H1 (cell line): ENCODE data around the gene MDH1B. TPM values are rescaled to one million over a fixed set of nuclear protein-coding genes. Genes with fewer than 3 reads are reported as not detected.

Source experiments
- CTCF ChIA-PET: fragments of 300-600 bp; sonication (Branson Sonifier 250); formaldehyde crosslinking; loops from one replicate; lab custom pipeline; 2021; ENCODE audit not compliant: partially characterized antibody; lab: Charles Lee
- POLR2A ChIA-PET: fragments of 300-600 bp; sonication (Branson Sonifier 250); formaldehyde crosslinking; loops from one replicate; lab custom pipeline; 2021; ENCODE audit warnings: inconsistent platforms; ENCODE audit not compliant: partially characterized antibody; lab: Charles Lee
- DNase-seq, 2 experiments: peaks; one replicate each; pipeline versions ENCODE4 v3.0.0 to v3.0.0-alpha.2; 2010 to 2022; ENCODE audit warnings: low spot score in 2 of 2, low read depth in 1 of 2, mixed read lengths in 1 of 2
- FAIRE-seq: peaks from 2 replicates; lab custom pipeline; 2011; peaks lifted over from hg19 to GRCh38; lab: Jason Lieb, UNC
- H2AFZ ChIP-seq: 2 replicates; pipeline ENCODE4 v1.8.1; 2012; ENCODE audit warnings: low read length, inconsistent platforms
- H2AK5ac ChIP-seq: 2 replicates; pipeline ENCODE4 v1.6.1; 2013; ENCODE audit warnings: low read depth, low read length
- H2BK120ac ChIP-seq: replicated peaks from 2 replicates; pipeline ENCODE3; 2013; ENCODE audit warnings: low read depth, low read length, inconsistent platforms
- H2BK12ac ChIP-seq: 2 replicates; pipeline ENCODE4 v1.6.1; 2013; ENCODE audit warnings: low read depth, low read length
- H2BK15ac ChIP-seq: 2 replicates; pipeline ENCODE4 v1.6.1; 2013; ENCODE audit warnings: low read length
- H2BK20ac ChIP-seq: 2 replicates; pipeline ENCODE4 v1.6.1; 2013; ENCODE audit warnings: low read length
- H2BK5ac ChIP-seq: 2 replicates; pipeline ENCODE4 v1.6.1; 2013; ENCODE audit warnings: low read depth, low read length
- H3K14ac ChIP-seq: 2 replicates; pipeline ENCODE4 v1.6.1; 2013; ENCODE audit warnings: inconsistent platforms; ENCODE audit not compliant: insufficient read length
- H3K18ac ChIP-seq: 2 replicates; pipeline ENCODE4 v1.6.1; 2013; ENCODE audit warnings: low read length; ENCODE audit errors: extremely low read depth
- H3K23ac ChIP-seq: 2 replicates; pipeline ENCODE4 v1.6.1; 2013; ENCODE audit warnings: inconsistent platforms; ENCODE audit not compliant: insufficient read length
- H3K23me2 ChIP-seq: 2 replicates; pipeline ENCODE4 v1.6.1; 2013; ENCODE audit warnings: low read depth, low read length
- H3K27ac ChIP-seq: 2 replicates; pipeline ENCODE4 v1.6.1; 2011; ENCODE audit warnings: low read depth, low read length, inconsistent platforms
- H3K27me3 ChIP-seq, 4 experiments: replicated peaks in 1 of 4; 1 replicate in 1 of 4; 2 replicates in 3 of 4; pipeline versions ENCODE4 v1.6.1 to v1.8.1; 2011 to 2013; ENCODE audit warnings: low read length in 3 of 4, mild to moderate bottlenecking in 3 of 4, inconsistent platforms in 2 of 4, mixed read lengths in 2 of 4, moderate library complexity in 1 of 4; ENCODE audit not compliant: control insufficient read depth in 3 of 4, insufficient read depth in 3 of 4; ENCODE audit errors: extremely low read depth in 1 of 4
- H3K36me3 ChIP-seq, 4 experiments: 2 replicates each; pipeline versions ENCODE4 v1.6.1 to v1.8.1; 2011 to 2013; ENCODE audit warnings: mild to moderate bottlenecking in 4 of 4, low read length in 3 of 4, moderate library complexity in 2 of 4, control low read depth in 1 of 4, inconsistent platforms in 1 of 4; ENCODE audit not compliant: insufficient read depth in 4 of 4, control insufficient read depth in 2 of 4
- H3K4ac ChIP-seq: replicated peaks from 2 replicates; pipeline ENCODE3; 2013; ENCODE audit warnings: low read length, low read depth, mixed read lengths, inconsistent platforms; ENCODE audit not compliant: insufficient read length
- H3K4me1 ChIP-seq, 4 experiments: replicated peaks in 1 of 4; 1 replicate in 1 of 4; 2 replicates in 3 of 4; pipeline versions ENCODE4 v1.6.1 to v1.8.1; 2011 to 2013; ENCODE audit warnings: low read length in 3 of 4, inconsistent platforms in 2 of 4, mixed read lengths in 1 of 4; ENCODE audit not compliant: insufficient read depth in 4 of 4, control insufficient read depth in 3 of 4
- H3K4me2 ChIP-seq, 2 experiments: 2 replicates each; pipeline versions ENCODE4 v1.6.1 to v1.8.1; 2011 to 2013; ENCODE audit warnings: low read depth in 2 of 2, low read length in 2 of 2, control low read depth in 1 of 2, inconsistent platforms in 1 of 2, mild to moderate bottlenecking in 1 of 2; ENCODE audit not compliant: insufficient read depth in 1 of 2
- H3K4me3 ChIP-seq, 4 experiments: fragments of 200-600, 300-600 bp in 1 of 4; sonication (generic), shearing (Covaris generic), sonication (Bioruptor Twin) in 1 of 4; 2 replicates each; pipeline versions ENCODE4 v1.5.1 to v1.8.1; 2011 to 2016; ENCODE audit warnings: low read length in 4 of 4, low read depth in 3 of 4, control low read depth in 2 of 4, inconsistent platforms in 2 of 4, mild to moderate bottlenecking in 2 of 4, mixed read lengths in 1 of 4, moderate library complexity in 1 of 4; ENCODE audit not compliant: insufficient read depth in 2 of 4; ENCODE audit errors: extremely low read depth in 1 of 4
- H3K56ac ChIP-seq: replicated peaks from 2 replicates; pipeline ENCODE3; 2013; ENCODE audit warnings: low read depth, mild to moderate bottlenecking, mixed read lengths, low read length, inconsistent platforms; ENCODE audit not compliant: insufficient read length
- H3K79me1 ChIP-seq: 2 replicates; pipeline ENCODE4 v1.6.1; 2013; ENCODE audit warnings: low read depth, low read length, control low read depth
- H3K79me2 ChIP-seq, 2 experiments: 2 replicates each; pipeline versions ENCODE4 v1.6.1 to v1.8.1; 2012 to 2013; ENCODE audit warnings: low read length in 2 of 2, mild to moderate bottlenecking in 2 of 2, inconsistent platforms in 1 of 2; ENCODE audit not compliant: insufficient read depth in 2 of 2, control insufficient read depth in 1 of 2
- H3K9ac ChIP-seq, 4 experiments: replicated peaks in 1 of 4; 1 replicate in 1 of 4; 2 replicates in 3 of 4; pipeline versions ENCODE4 v1.6.1 to v1.8.1; 2011 to 2013; ENCODE audit warnings: low read depth in 3 of 4, low read length in 3 of 4, control low read depth in 2 of 4, mild to moderate bottlenecking in 2 of 4, moderate library complexity in 2 of 4, inconsistent platforms in 1 of 4; ENCODE audit errors: extremely low read depth in 1 of 4
- H3K9me3 ChIP-seq, 2 experiments: 2 replicates each; pipeline versions ENCODE4 v1.6.1 to v1.8.1; 2012 to 2013; ENCODE audit warnings: mild to moderate bottlenecking in 2 of 2, moderate library complexity in 2 of 2, control low read depth in 1 of 2, inconsistent platforms in 1 of 2, low read depth in 1 of 2, low read length in 1 of 2, mixed read lengths in 1 of 2; ENCODE audit not compliant: insufficient read depth in 2 of 2
- H4K20me1 ChIP-seq, 2 experiments: replicated peaks in 1 of 2; 2 replicates each; pipeline versions ENCODE3 to v1.8.1; 2011 to 2013; ENCODE audit warnings: inconsistent platforms in 2 of 2, low read length in 2 of 2, mild to moderate bottlenecking in 1 of 2; ENCODE audit not compliant: insufficient read depth in 2 of 2, control insufficient read depth in 1 of 2
- H4K5ac ChIP-seq: 2 replicates; pipeline ENCODE4 v1.6.1; 2013; ENCODE audit warnings: low read length, low read depth, mixed read lengths, inconsistent platforms; ENCODE audit not compliant: insufficient read length
- H4K8ac ChIP-seq: 2 replicates; pipeline ENCODE4 v1.8.0; 2013; ENCODE audit warnings: mild to moderate bottlenecking, moderate library complexity, low read length, inconsistent platforms; ENCODE audit not compliant: insufficient read depth; ENCODE audit errors: extremely low read depth
- H4K91ac ChIP-seq: replicated peaks from 2 replicates; pipeline ENCODE3; 2013; ENCODE audit warnings: low read length, mixed read lengths, inconsistent platforms; ENCODE audit not compliant: insufficient read length
- ATF3 ChIP-seq: IDR thresholded peaks from 2 replicates; pipeline ENCODE4 v1.6.1; 2011; ENCODE audit warnings: low read depth, mild to moderate bottlenecking, low read length; ENCODE audit not compliant: insufficient read depth
- CTBP2 ChIP-seq: IDR thresholded peaks from 2 replicates; pipeline ENCODE4 v1.7.0; 2011; ENCODE audit warnings: borderline replicate concordance, mild to moderate bottlenecking, moderate library complexity, mixed read lengths, low read length; ENCODE audit not compliant: insufficient read depth, insufficient read length
- EP300 ChIP-seq, 2 experiments: IDR thresholded peaks; 1 replicate in 1 of 2; 2 replicates in 1 of 2; pipeline ENCODE4 v1.6.1; 2011 to 2012; ENCODE audit warnings: low read depth in 2 of 2, low read length in 2 of 2, mild to moderate bottlenecking in 2 of 2, borderline replicate concordance in 1 of 2, inconsistent platforms in 1 of 2, moderate library complexity in 1 of 2
- MAX ChIP-seq: IDR thresholded peaks from 2 replicates; pipeline ENCODE4 v1.6.1; 2012; ENCODE audit warnings: inconsistent platforms
- NRF1 ChIP-seq: IDR thresholded peaks from 2 replicates; pipeline ENCODE4 v1.6.1; 2011; ENCODE audit warnings: mild to moderate bottlenecking, low read depth, low read length, improper control_type of control experiment
- POLR2A ChIP-seq, 2 experiments: IDR thresholded peaks; 1 replicate in 1 of 2; 2 replicates in 1 of 2; pipeline ENCODE4 v1.6.1; 2011; ENCODE audit warnings: low read depth in 2 of 2, low read length in 2 of 2, mild to moderate bottlenecking in 2 of 2; ENCODE audit errors: control extremely low read depth in 1 of 2
- RNF2 ChIP-seq: fragments of 200-900, 300-1000 bp; sonication (generic); IDR thresholded peaks from 2 replicates; pipeline ENCODE4 v1.7.1; 2016; ENCODE audit warnings: borderline replicate concordance, low read depth, mild to moderate bottlenecking, antibody characterized with exemption, low read length; ENCODE audit not compliant: poor library complexity, severe bottlenecking; ENCODE audit errors: missing control alignments
- SIN3A ChIP-seq, 2 experiments: IDR thresholded peaks in 1 of 2; conservative IDR thresholded peaks in 1 of 2; 2 replicates each; pipeline ENCODE4 v1.6.1; 2011 to 2012; ENCODE audit warnings: low read length in 2 of 2, improper control_type of control experiment in 1 of 2, low read depth in 1 of 2, mild to moderate bottlenecking in 1 of 2
- SIX5 ChIP-seq: IDR thresholded peaks from 2 replicates; pipeline ENCODE4 v1.6.1; 2011; ENCODE audit warnings: mild to moderate bottlenecking, low read depth, low read length
- SP1 ChIP-seq: IDR thresholded peaks from 2 replicates; pipeline ENCODE4 v1.6.1; 2011; ENCODE audit warnings: low read depth, low read length
- WGBS, 2 experiments: shearing (Covaris generic) in 1 of 2; methylation state at CpG; one replicate each; pipeline versions ENCODE4 v1.1.6 to v1.1.7; 2013 to 2015; ENCODE audit warnings: low lambda C conversion rate in 2 of 2, mixed read lengths in 2 of 2, inconsistent platforms in 1 of 2, low coverage in 1 of 2, missing lambda C conversion rate in 1 of 2; ENCODE audit not compliant: insufficient replicate concordance in 2 of 2, insufficient coverage in 1 of 2, insufficient read length in 1 of 2; ENCODE audit errors: extremely low coverage in 1 of 2, missing lambda C conversion rate in 1 of 2; 5-methylcytosine and 5-hydroxymethylcytosine counted together
- polyA plus RNA-seq, 7 experiments: library from polyadenylated mRNA; depleted of rRNA in 3 of 7; stranded (reverse) in 5 of 7; unstranded in 2 of 7; fragments of >200 nt in 5 of 7; fragments of 200-250 nt in 2 of 7; gene quantifications; 1 replicate in 5 of 7; 2 replicates in 1 of 7; 4 replicates in 1 of 7; pipeline versions ENCODE4 v1.2.1 to v1.2.3, GENCODE V29; 2011 to 2013; ENCODE audit warnings: missing spikeins in 2 of 7, mixed read lengths in 2 of 7
- total RNA-seq: library from RNA; stranded (reverse); fragmentation: NEBNext Ultra II Directional; extraction: Animal tissue kit (Norgen Biotek cat#: 25700); gene quantifications from 2 replicates; pipeline ENCODE4 v1.2.1, GENCODE V29; 2021

MDH1B gene
- total and polyA plus RNA-seq, 2 of the 8 experiments (the other 6 are each of a cell fraction or from before 2014, with no cell fraction given), result 1.5 to 2.1 TPM

- CTCF ChIA-PET, result no interaction called here
- Histone ChIP-seq H2AK5ac (no peak overlapping the region), H2BK5ac (no peak overlapping the region), H4K20me1 (no peaks in the 10 kb centered on the region), H2BK15ac (no peak overlapping the region), H3K23ac (no peak overlapping the region), H3K79me2 (no peaks in the 10 kb centered on the region)
- DNase-seq, result no peak
- FAIRE-seq, result no peak
- TF ChIP-seq MAX (no peak), NRF1 (no peak), RNF2 (no peak), EP300 (IDR thresholded peaks at IDR 0.05; ENCODE audit: borderline replicate concordance in 1 of 2, low read depth in 2 of 2, low read length in 2 of 2) (no peak), ATF3 (no peak), SIX5 (no peak), SP1 (no peak), SIN3A (conservative IDR thresholded peaks at IDR 0.05 in 1 of 2, IDR thresholded peaks at IDR 0.05 in 1 of 2; ENCODE audit: low read depth in 1 of 2, low read length in 2 of 2) (no peak), POLR2A (IDR thresholded peaks at IDR 0.05; ENCODE audit: control extremely low read depth in 1 of 2, low read depth in 2 of 2, low read length in 2 of 2) (no peak), CTBP2 (no peak)
- TF ChIP-seq, all 59 proteins: peak for 0
- Histone ChIP-seq H3K18ac (no peak overlapping the region), H3K9me3 (0 out of 4 replicates have a peak, but pooled peaks cover 0 to 2% of the 10 kb centered on the region in 2 experiments), H4K8ac (no peak overlapping the region), H3K4me2 (no peak overlapping the region), H4K5ac (no peak overlapping the region), H2AFZ (no peak overlapping the region), H3K4me3 (no peak overlapping the region), H3K14ac (no peak overlapping the region), H4K91ac (no peak overlapping the region), H3K23me2 (no peaks in the 10 kb centered on the region), H3K9ac (no peak overlapping the region), H3K4ac (no peak overlapping the region), H2BK12ac (no peak overlapping the region), H3K4me1 (peaks cover 0 to 3% (median under 1%) of the 10 kb centered on the region in 4 experiments; a peak in 3 of 7 replicates), H3K27ac (no peak overlapping the region), H3K27me3 (peaks cover 0 to 2% (median 0%) of the 10 kb centered on the region in 4 experiments; a peak in 1 of 7 replicates), H3K79me1 (no peaks in the 10 kb centered on the region), H3K56ac (no peak overlapping the region), H2BK120ac (no peak overlapping the region), H3K36me3 (no peaks in the 10 kb centered on the region), H2BK20ac (no peak overlapping the region)
- POLR2A ChIA-PET, result no interaction called here
- 100% methylated on average over 3 of the region's 3 CpGs; no CpG with 5 or more reads in 1 of the 2 experiments for WGBS, 2 experiments
Measured at GRCh38 chr2:206716623-206717022, 48.5 kb downstream of the MDH1B start.
